Measurements from ENCODE around the gene WARS2. TPM values are rescaled to one million over a fixed set of nuclear protein-coding genes. Genes with fewer than 3 reads are reported as not detected.

The WARS2 gene
- total and polyA plus RNA-seq, 2 experiments from 2014 or later, result 6.2 to 19.3 TPM

GRCh38 chr1:119011706-119012105, 128.7 kb downstream of the WARS2 start:
- H3K79me2 ChIP-seq, result no peaks in the 10 kb centered on the region
- no peaks in the 10 kb centered on the region for H4K20me1 ChIP-seq (ENCODE audit: insufficient read depth, poor library complexity, severe bottlenecking)
- H3K9me3 ChIP-seq (ENCODE audit: low read depth), result no peaks in the 10 kb centered on the region
- 92% methylated on average over 3 of the region's 3 CpGs for WGBS (ENCODE audit: low lambda C conversion rate, missing lambda C conversion rate)
- DNase-seq (ENCODE audit: low spot score), result no peak
- no peak overlapping the region for H3K4me2 ChIP-seq
- no peak overlapping the region for H3K4me3 ChIP-seq
- H3K27ac ChIP-seq, result no peak overlapping the region
- H3K36me3 ChIP-seq (replicated peaks; ENCODE audit: insufficient read depth, low read depth), result no peaks in the 10 kb centered on the region
- no peaks in the 10 kb centered on the region for H3K4me1 ChIP-seq (ENCODE audit: insufficient read depth)
- TF ChIP-seq EZH2 (IDR thresholded peaks at IDR 0.05; ENCODE audit: borderline replicate concordance), result no peak
- TF ChIP-seq EZH2phosphoT487 (IDR thresholded peaks at IDR 0.05; ENCODE audit: low read depth, severe bottlenecking, unreplicated experiment), result no peak
- TF ChIP-seq CTCF (IDR thresholded peaks at IDR 0.05; ENCODE audit: poor library complexity), result no peak
- H2AFZ ChIP-seq, result no peak overlapping the region
- H3K27me3 ChIP-seq, result peaks cover 33% of the 10 kb centered on the region
- no peaks in the 10 kb centered on the region for H3K9me2 ChIP-seq (replicated peaks; ENCODE audit: insufficient read depth)

- no peaks in the 10 kb centered on the region for H3K9me3 ChIP-seq (ENCODE audit: low read depth)
- TF ChIP-seq EZH2phosphoT487 (IDR thresholded peaks at IDR 0.05; ENCODE audit: low read depth, severe bottlenecking, unreplicated experiment), result no peak
- TF ChIP-seq CTCF (IDR thresholded peaks at IDR 0.05; ENCODE audit: poor library complexity), result no peak
- no peak for TF ChIP-seq EZH2 (IDR thresholded peaks at IDR 0.05; ENCODE audit: borderline replicate concordance)
- DNase-seq (ENCODE audit: low spot score), result no peak
- H3K27ac ChIP-seq, result no peak overlapping the region
- no peaks in the 10 kb centered on the region for H3K79me2 ChIP-seq
- WGBS (ENCODE audit: low lambda C conversion rate, missing lambda C conversion rate), result 93% methylated on average over 2 of the region's 2 CpGs
- peaks cover 38% of the 10 kb centered on the region for H3K27me3 ChIP-seq
- no peak overlapping the region for H3K4me2 ChIP-seq
- H3K36me3 ChIP-seq (replicated peaks; ENCODE audit: insufficient read depth, low read depth), result no peaks in the 10 kb centered on the region
- no peaks in the 10 kb centered on the region for H3K4me1 ChIP-seq (ENCODE audit: insufficient read depth)
- no peak overlapping the region for H3K4me3 ChIP-seq
- no peaks in the 10 kb centered on the region for H4K20me1 ChIP-seq (ENCODE audit: insufficient read depth, poor library complexity, severe bottlenecking)
- no peak overlapping the region for H2AFZ ChIP-seq
- no peaks in the 10 kb centered on the region for H3K9me2 ChIP-seq (replicated peaks; ENCODE audit: insufficient read depth)
Observed at GRCh38 chr1:119011116-119011515, 129.3 kb downstream of the WARS2 start.

- no peaks in the 10 kb centered on the region for H3K9me2 ChIP-seq (replicated peaks; ENCODE audit: insufficient read depth)
- TF ChIP-seq EZH2 (IDR thresholded peaks at IDR 0.05; ENCODE audit: borderline replicate concordance), result no peak
- no peak for TF ChIP-seq CTCF (IDR thresholded peaks at IDR 0.05; ENCODE audit: poor library complexity)
- no peak for TF ChIP-seq EZH2phosphoT487 (IDR thresholded peaks at IDR 0.05; ENCODE audit: low read depth, severe bottlenecking, unreplicated experiment)
- H3K79me2 ChIP-seq, result no peaks in the 10 kb centered on the region
- H3K4me2 ChIP-seq, result no peak overlapping the region
- H4K20me1 ChIP-seq (ENCODE audit: insufficient read depth, poor library complexity, severe bottlenecking), result no peaks in the 10 kb centered on the region
- no peak overlapping the region for H3K4me3 ChIP-seq
- H3K4me1 ChIP-seq (ENCODE audit: insufficient read depth), result no peaks in the 10 kb centered on the region
- 67% methylated on average over 1 of the region's 1 CpG for WGBS (ENCODE audit: low lambda C conversion rate, missing lambda C conversion rate)
- H3K9me3 ChIP-seq (ENCODE audit: low read depth), result no peaks in the 10 kb centered on the region
- no peaks in the 10 kb centered on the region for H3K36me3 ChIP-seq (replicated peaks; ENCODE audit: insufficient read depth, low read depth)
- no peak overlapping the region for H3K27ac ChIP-seq
- peaks cover 48% of the 10 kb centered on the region for H3K27me3 ChIP-seq
- H2AFZ ChIP-seq, result no peak overlapping the region
- no peak for DNase-seq (ENCODE audit: low spot score)
Observed at GRCh38 chr1:119010201-119010600, 130.3 kb downstream of the WARS2 start.

- H3K27me3 ChIP-seq, result peaks cover 57% of the 10 kb centered on the region
- no peaks in the 10 kb centered on the region for H3K79me2 ChIP-seq
- H3K27ac ChIP-seq, result no peak overlapping the region
- H4K20me1 ChIP-seq (ENCODE audit: insufficient read depth, poor library complexity, severe bottlenecking), result no peaks in the 10 kb centered on the region
- TF ChIP-seq EZH2phosphoT487 (IDR thresholded peaks at IDR 0.05; ENCODE audit: low read depth, severe bottlenecking, unreplicated experiment) (no peak), CTCF (IDR thresholded peaks at IDR 0.05; ENCODE audit: poor library complexity) (no peak), EZH2 (IDR thresholded peaks at IDR 0.05; ENCODE audit: borderline replicate concordance) (no peak)
- no peak overlapping the region for H2AFZ ChIP-seq
- no peak overlapping the region for H3K4me3 ChIP-seq
- H3K4me2 ChIP-seq, result peak overlapping the region; percentile 70
- DNase-seq (ENCODE audit: low spot score), result no peak
- H3K4me1 ChIP-seq (ENCODE audit: insufficient read depth), result no peaks in the 10 kb centered on the region
- H3K9me3 ChIP-seq (ENCODE audit: low read depth), result no peaks in the 10 kb centered on the region
- 48% methylated on average over 2 of the region's 2 CpGs for WGBS (ENCODE audit: low lambda C conversion rate, missing lambda C conversion rate)
- H3K9me2 ChIP-seq (replicated peaks; ENCODE audit: insufficient read depth), result no peaks in the 10 kb centered on the region
- no peaks in the 10 kb centered on the region for H3K36me3 ChIP-seq (replicated peaks; ENCODE audit: insufficient read depth, low read depth)
Observed at GRCh38 chr1:119009312-119009655, 131.2 kb downstream of the WARS2 start.

All from hepatocyte (in vitro differentiated cells).